HG02840 (cell line): ENCODE data around the gene MAGEB6B.
"Not testable (repeated sequence)": the region's sequence is repeated elsewhere in the genome, so short reads cannot be mapped to it uniquely, and the experiment has no call there.

Source experiments
- ATAC-seq: cut with Tn5 transposase; IDR thresholded peaks from one replicate; pipeline ENCODE4 v1.9.1; 2021; ENCODE audit warnings: mild to moderate bottlenecking, moderate library complexity, moderate number of reproducible peaks; ENCODE audit not compliant: unreplicated experiment, low FRiP score

Gene MAGEB6B

DNA sequence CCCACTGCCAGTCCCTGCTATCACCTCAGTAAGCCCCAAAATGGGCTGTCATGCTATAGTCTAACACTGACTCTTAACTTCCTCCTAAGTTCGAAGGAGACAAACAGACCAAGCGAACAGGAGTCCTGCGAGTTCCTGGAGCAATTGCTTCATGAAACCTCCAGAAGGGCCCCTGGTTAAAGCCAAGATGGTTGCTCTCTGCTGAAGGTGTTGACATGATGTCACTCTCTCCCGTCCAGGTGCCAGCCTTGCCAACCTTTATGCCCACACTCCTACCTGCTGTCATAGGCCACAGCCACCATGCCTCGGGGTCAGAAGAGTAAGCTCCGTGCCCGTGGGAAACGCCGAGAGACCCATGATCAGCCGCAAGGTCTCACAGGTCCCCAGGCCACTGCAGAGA lies at the start of gene MAGEB6B:
MAGEB6B (plus strand) TSS at position 301 of the 400 bp plus-strand sequence; CDS start at position 301, 0 bp downstream.
- ATAC-seq: no peak

GRCh38 chrX:26138274-26138673 lies 22.1 kb upstream of the MAGEB6B start, which contains the start of gene MAGEB18:
Gene MAGEB18, plus strand, starts transcription at chrX:26138343. Its CDS starts 643 bp downstream, at chrX:26138986.
- ATAC-seq: no peak

DNA sequence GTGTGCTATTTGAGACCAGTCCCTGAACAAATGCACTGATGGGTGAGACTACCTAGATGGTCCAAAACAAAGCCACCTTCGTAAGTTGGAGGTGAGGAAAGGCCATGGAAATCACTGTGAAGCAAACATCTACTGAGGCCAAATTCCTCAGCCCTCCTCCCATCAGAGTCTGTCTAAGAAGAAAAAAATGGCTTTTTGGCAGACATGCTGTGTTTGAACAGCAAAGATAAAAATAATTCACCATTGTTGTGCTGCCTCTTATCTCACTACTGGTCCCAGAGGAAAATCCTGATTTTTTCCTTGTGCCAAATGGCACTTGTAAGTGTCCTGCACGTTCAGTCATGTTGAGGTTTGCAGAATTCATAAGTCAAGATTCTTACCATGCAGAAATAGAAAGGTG lies 14.4 kb upstream of the MAGEB6B start:
- no peak for ATAC-seq

- no peak for ATAC-seq
Measured at GRCh38 chrX:26192204-26192603, 31.8 kb downstream of the MAGEB6B start, which contains the start of gene MAGEB6. Gene MAGEB6, plus strand, starts transcription at chrX:26192440. Its CDS starts 1,407 bp downstream, at chrX:26193847.

- no peak for ATAC-seq
Measured at GRCh38 chrX:26203561-26203960, 43.2 kb downstream of the MAGEB6B start.

- ATAC-seq: not testable (repeated sequence)
Measured at GRCh38 chrX:26204717-26205116, 44.3 kb downstream of the MAGEB6B start.

GRCh38 chrX:26208012-26208411 lies 47.6 kb downstream of the MAGEB6B start:
- ATAC-seq: no peak
